ENCODE measurements around the gene GATAD1.
"Not testable (repeated sequence)": the region's sequence is repeated elsewhere in the genome, so short reads cannot be mapped to it uniquely, and the experiment has no call there.

The GATAD1 gene

DNA sequence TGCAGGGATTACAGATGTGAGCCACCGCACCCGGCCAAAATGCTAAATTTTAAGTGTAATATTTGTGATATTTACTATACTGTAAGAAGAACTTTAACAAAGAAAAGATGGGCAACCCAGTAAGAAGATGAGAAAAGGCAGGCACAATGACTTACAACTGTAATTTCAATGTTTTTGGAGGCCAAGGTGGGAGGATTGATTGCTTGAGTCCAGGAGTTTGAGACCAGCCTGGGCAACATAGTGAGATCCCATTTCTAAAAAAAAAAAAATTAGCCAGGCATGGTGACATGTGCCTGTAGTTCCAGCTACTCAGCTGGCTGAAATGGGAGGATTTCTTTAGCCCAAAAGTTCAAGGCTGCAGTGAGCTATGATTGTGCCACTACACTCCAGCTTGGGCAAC, 11.7 kb upstream of the GATAD1 start:
- Histone ChIP-seq H3K9me3 (replicated peaks; ENCODE audit: insufficient read depth, low read length) (no peaks in the 10 kb centered on the region), H3K27me3 (replicated peaks; ENCODE audit: insufficient read depth, low read length) (no peaks in the 10 kb centered on the region), H3K4me2 (ENCODE audit: low read depth, low read length) (no peak overlapping the region), H3K27ac (ENCODE audit: low read length) (no peak overlapping the region), H3K4me1 (ENCODE audit: low read length) (no peaks in the 10 kb centered on the region), H3K9ac (ENCODE audit: low read length) (no peak overlapping the region), H3F3A (ENCODE audit: insufficient read depth, low read length) (no peaks in the 10 kb centered on the region), H3K4me3 (ENCODE audit: low read length) (no peak overlapping the region), H4K20me1 (ENCODE audit: insufficient read depth, low read length) (no peaks in the 10 kb centered on the region), H3K79me2 (ENCODE audit: low read length) (no peaks in the 10 kb centered on the region), H3K36me3 (replicated peaks; ENCODE audit: insufficient read depth, low read length) (no peaks in the 10 kb centered on the region), H3K9me2 (replicated peaks; ENCODE audit: insufficient read depth, low read length) (no peaks in the 10 kb centered on the region), H2AFZ (ENCODE audit: low read length) (no peak overlapping the region)
- no peak for DNase-seq
- no peak for TF ChIP-seq EZH2 (optimal IDR thresholded peaks at IDR 0.05; ENCODE audit: low read depth, low read length)
- TF ChIP-seq EZH2phosphoT487 (IDR thresholded peaks at IDR 0.05; ENCODE audit: low read length), result no peak
- TF ChIP-seq CTCF (IDR thresholded peaks at IDR 0.05; ENCODE audit: low read length), result no peak

- no peak overlapping the region for H3K4me3 ChIP-seq (ENCODE audit: low read length)
These were observed 10.5 kb upstream of the GATAD1 start for GRCh38 chr7:92436612-92437445.

DNA sequence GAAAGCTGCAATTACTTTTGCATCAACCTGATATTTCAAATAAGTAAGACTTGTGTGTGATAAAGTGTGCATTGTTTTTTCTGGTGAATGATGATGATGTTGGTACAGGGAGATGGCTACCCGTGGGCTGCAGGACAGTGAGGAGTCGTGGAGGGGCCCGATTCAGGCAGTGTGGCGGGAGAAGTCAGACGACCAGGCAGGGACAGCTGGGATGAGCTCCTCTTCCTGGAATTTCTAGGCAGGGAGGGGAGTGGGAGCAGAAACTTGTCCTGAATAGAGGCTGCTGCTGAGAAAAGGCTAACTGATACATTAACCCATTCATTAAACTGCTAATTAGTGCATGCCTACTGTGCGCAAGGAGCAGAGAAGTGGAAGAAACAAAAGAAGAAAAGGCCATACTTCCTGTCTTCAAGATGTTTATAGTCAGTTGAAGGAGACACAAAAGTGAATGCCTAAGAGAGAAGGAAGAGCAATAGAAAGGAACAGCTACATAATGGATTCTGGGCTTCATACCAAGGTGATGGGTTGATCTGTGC, 9.3 kb upstream of the GATAD1 start:
- no peaks in the 10 kb centered on the region for H3K9me3 ChIP-seq (replicated peaks; ENCODE audit: insufficient read depth, low read length)
- H4K20me1 ChIP-seq (ENCODE audit: insufficient read depth, low read length), result no peaks in the 10 kb centered on the region
- TF ChIP-seq CTCF (IDR thresholded peaks at IDR 0.05; ENCODE audit: low read length) (no peak), EZH2phosphoT487 (IDR thresholded peaks at IDR 0.05; ENCODE audit: low read length) (no peak), EZH2 (optimal IDR thresholded peaks at IDR 0.05; ENCODE audit: low read depth, low read length) (no peak)
- no peak for DNase-seq
- H3K9me2 ChIP-seq (replicated peaks; ENCODE audit: insufficient read depth, low read length), result no peaks in the 10 kb centered on the region
- no peaks in the 10 kb centered on the region for H3K79me2 ChIP-seq (ENCODE audit: low read length)
- no peaks in the 10 kb centered on the region for H3F3A ChIP-seq (ENCODE audit: insufficient read depth, low read length)
- no peak overlapping the region for H3K4me2 ChIP-seq (ENCODE audit: low read depth, low read length)
- H3K27me3 ChIP-seq (replicated peaks; ENCODE audit: insufficient read depth, low read length), result no peaks in the 10 kb centered on the region
- no peak overlapping the region for H2AFZ ChIP-seq (ENCODE audit: low read length)
- H3K9ac ChIP-seq (ENCODE audit: low read length), result no peak overlapping the region
- H3K36me3 ChIP-seq (replicated peaks; ENCODE audit: insufficient read depth, low read length), result no peaks in the 10 kb centered on the region
- no peak overlapping the region for H3K27ac ChIP-seq (ENCODE audit: low read length)
- no peak overlapping the region for H3K4me3 ChIP-seq (ENCODE audit: low read length)
- H3K4me1 ChIP-seq (ENCODE audit: low read length), result no peaks in the 10 kb centered on the region

More at GRCh38 chr7:92436612-92437445, 10.5 kb upstream of the GATAD1 start:
- DNase-seq, result no peak
- Histone ChIP-seq H3K4me1 (ENCODE audit: low read length) (no peaks in the 10 kb centered on the region), H2AFZ (ENCODE audit: low read length) (no peak overlapping the region), H3K79me2 (ENCODE audit: low read length) (no peaks in the 10 kb centered on the region), H4K20me1 (ENCODE audit: insufficient read depth, low read length) (no peaks in the 10 kb centered on the region), H3K36me3 (replicated peaks; ENCODE audit: insufficient read depth, low read length) (no peaks in the 10 kb centered on the region), H3K9me3 (replicated peaks; ENCODE audit: insufficient read depth, low read length) (no peaks in the 10 kb centered on the region), H3K27me3 (replicated peaks; ENCODE audit: insufficient read depth, low read length) (no peaks in the 10 kb centered on the region), H3K4me2 (ENCODE audit: low read depth, low read length) (no peak overlapping the region), H3F3A (ENCODE audit: insufficient read depth, low read length) (no peaks in the 10 kb centered on the region), H3K9ac (ENCODE audit: low read length) (no peak overlapping the region), H3K9me2 (replicated peaks; ENCODE audit: insufficient read depth, low read length) (no peaks in the 10 kb centered on the region), H3K27ac (ENCODE audit: low read length) (no peak overlapping the region)
- TF ChIP-seq EZH2phosphoT487 (IDR thresholded peaks at IDR 0.05; ENCODE audit: low read length) (no peak), EZH2 (optimal IDR thresholded peaks at IDR 0.05; ENCODE audit: low read depth, low read length) (no peak), CTCF (IDR thresholded peaks at IDR 0.05; ENCODE audit: low read length) (no peak)

DNA sequence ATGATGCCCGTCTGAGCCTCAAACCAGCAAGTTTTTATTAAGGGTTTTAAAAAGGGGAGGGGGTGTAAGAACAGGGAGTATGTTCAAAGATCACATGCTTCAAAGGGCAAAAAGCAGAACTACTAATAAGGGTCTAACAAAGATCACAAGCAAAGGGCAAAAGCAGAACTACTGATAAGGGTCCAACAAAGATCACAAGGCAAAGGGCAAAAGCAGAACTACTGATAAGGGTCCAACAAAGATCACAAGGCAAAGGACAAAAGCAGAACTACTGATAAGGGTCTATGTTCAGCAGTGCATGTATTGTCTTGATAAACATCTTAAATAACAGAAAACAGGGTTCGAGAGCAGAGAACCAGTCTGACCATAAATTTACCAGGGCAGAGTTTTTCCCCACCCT, 4.6 kb upstream of the GATAD1 start:
- not testable (repeated sequence) for H2AFZ ChIP-seq (ENCODE audit: low read length); H3F3A ChIP-seq (ENCODE audit: insufficient read depth, low read length); H3K4me2 ChIP-seq (ENCODE audit: low read depth, low read length); H3K4me3 ChIP-seq (ENCODE audit: low read length); H4K20me1 ChIP-seq (ENCODE audit: insufficient read depth, low read length); H3K27ac ChIP-seq (ENCODE audit: low read length); H3K4me1 ChIP-seq (ENCODE audit: low read length); H3K9me3 ChIP-seq (replicated peaks; ENCODE audit: insufficient read depth, low read length); H3K9me2 ChIP-seq (replicated peaks; ENCODE audit: insufficient read depth, low read length); H3K36me3 ChIP-seq (replicated peaks; ENCODE audit: insufficient read depth, low read length); DNase-seq; H3K9ac ChIP-seq (ENCODE audit: low read length); H3K27me3 ChIP-seq (replicated peaks; ENCODE audit: insufficient read depth, low read length); H3K79me2 ChIP-seq (ENCODE audit: low read length)
